ENCODE measurements around the gene ARV1.
"Not testable (repeated sequence)": the region's sequence is repeated elsewhere in the genome, so short reads cannot be mapped to it uniquely, and the experiment has no call there.

ARV1 gene

DNA sequence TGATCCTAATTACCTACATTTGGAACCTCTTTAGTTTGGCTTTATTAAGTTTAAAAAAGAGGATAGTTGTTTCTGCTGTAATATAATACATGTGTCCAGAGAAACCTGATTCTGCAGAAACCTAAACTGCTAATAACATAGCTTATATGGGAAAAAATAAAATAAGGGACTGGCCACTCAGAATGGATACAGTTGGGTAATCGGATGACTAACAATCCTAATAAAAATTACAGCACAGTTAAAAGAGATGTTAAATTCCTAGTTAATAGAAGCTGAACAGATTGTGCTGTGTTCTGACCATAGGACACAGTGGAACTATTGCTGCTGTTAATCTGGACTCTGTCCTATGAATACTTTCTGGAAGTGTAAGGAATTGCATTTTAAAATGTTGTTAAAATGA lies 16.0 kb downstream of the ARV1 start:
- no CpG with 5 or more reads among the region's 1 CpG for WGBS (ENCODE audit: insufficient coverage)
- ChIA-PET POLR2A (no interaction called here), CTCF (no interaction called here)
- no peaks in the 10 kb centered on the region for H3K27me3 ChIP-seq (replicated peaks in 2 of 5; ENCODE audit: control insufficient read depth in 4 of 5, insufficient read depth in 5 of 5, low read length in 4 of 5)
- H3K4me1 ChIP-seq (ENCODE audit: control extremely low read depth in 1 of 4, control insufficient read depth in 4 of 4, insufficient read depth in 4 of 4, low read length in 3 of 4) = no peaks in the 10 kb centered on the region
- no peak for DNase-seq
- H3K27ac ChIP-seq (ENCODE audit: insufficient read depth in 1 of 2, low read depth in 1 of 2, low read length in 2 of 2, poor library complexity in 1 of 2, severe bottlenecking in 2 of 2) = no peak overlapping the region
- peaks cover 21 to 63% (median 47%) of the 10 kb centered on the region in 4 experiments for H3K36me3 ChIP-seq (ENCODE audit: control insufficient read depth in 4 of 4, insufficient read depth in 4 of 4, low read length in 3 of 4)
- no peaks in the 10 kb centered on the region for H3K9me3 ChIP-seq (ENCODE audit: control extremely low read depth in 1 of 5, control insufficient read depth in 4 of 5, insufficient read depth in 2 of 5, low read depth in 1 of 5, low read length in 4 of 5)
- H3K4me3 ChIP-seq (ENCODE audit: control insufficient read depth in 1 of 7, extremely low read depth in 1 of 7, insufficient read depth in 4 of 7, low read depth in 2 of 7, low read length in 6 of 7) = no peak overlapping the region

DNA sequence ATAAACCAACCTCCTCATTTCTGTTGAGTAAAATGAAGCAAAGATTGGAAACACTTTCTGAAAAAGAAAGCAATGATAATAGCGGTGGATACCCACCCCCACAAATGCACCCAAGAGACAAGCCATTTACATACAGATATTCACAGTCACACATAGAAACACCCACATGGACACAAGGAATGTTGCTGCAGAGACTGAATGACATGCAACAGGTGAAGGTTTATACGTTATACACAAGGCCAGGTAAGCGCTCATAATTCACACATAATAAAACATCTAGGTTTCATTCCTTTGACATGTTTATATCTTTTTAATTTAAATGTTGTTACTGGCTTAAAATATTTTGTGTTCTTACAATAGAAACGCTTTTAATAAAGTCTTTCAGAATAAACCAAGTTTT lies 21.3 kb downstream of the ARV1 start:
- POLR2A ChIA-PET = no interaction called here
- CTCF ChIA-PET = interaction anchor here (2.1 kb wide), 1 partner anchor 10 kb away, joined by 9 read pairs; no protein-coding TSS in a partner anchor
- H3K36me3 ChIP-seq (ENCODE audit: control insufficient read depth in 4 of 4, insufficient read depth in 4 of 4, low read length in 3 of 4) = peaks cover 9 to 59% (median 42%) of the 10 kb centered on the region in 4 experiments

GRCh38 chr1:231000639-231001038 lies 21.7 kb downstream of the ARV1 start:
- Histone ChIP-seq H3K36me3 (ENCODE audit: control insufficient read depth in 4 of 4, insufficient read depth in 4 of 4, low read length in 3 of 4) (peaks cover 9 to 57% (median 42%) of the 10 kb centered on the region in 4 experiments), H3K27ac (ENCODE audit: insufficient read depth in 1 of 2, low read depth in 1 of 2, low read length in 2 of 2, poor library complexity in 1 of 2, severe bottlenecking in 2 of 2) (no peak overlapping the region), H3K4me3 (ENCODE audit: control insufficient read depth in 1 of 7, extremely low read depth in 1 of 7, insufficient read depth in 4 of 7, low read depth in 2 of 7, low read length in 6 of 7) (no peak overlapping the region), H3K4me1 (ENCODE audit: control extremely low read depth in 1 of 4, control insufficient read depth in 4 of 4, insufficient read depth in 4 of 4, low read length in 3 of 4) (no peaks in the 10 kb centered on the region), H3K27me3 (replicated peaks in 2 of 5; ENCODE audit: control insufficient read depth in 4 of 5, insufficient read depth in 5 of 5, low read length in 4 of 5) (no peaks in the 10 kb centered on the region), H3K9me3 (ENCODE audit: control extremely low read depth in 1 of 5, control insufficient read depth in 4 of 5, insufficient read depth in 2 of 5, low read depth in 1 of 5, low read length in 4 of 5) (peaks cover 0 to 18% (median 6%) of the 10 kb centered on the region in 5 experiments)
- POLR2A ChIA-PET = no interaction called here
- CTCF ChIA-PET = interaction anchor here (2.1 kb wide), 1 partner anchor 10 kb away, joined by 9 read pairs; no protein-coding TSS in a partner anchor
- no peak for DNase-seq
- no CpG with 5 or more reads among the region's 1 CpG for WGBS (ENCODE audit: insufficient coverage)

More for the DNA sequence above, 21.3 kb downstream of the ARV1 start:
- Histone ChIP-seq H3K4me1 (ENCODE audit: control extremely low read depth in 1 of 4, control insufficient read depth in 4 of 4, insufficient read depth in 4 of 4, low read length in 3 of 4) (no peaks in the 10 kb centered on the region), H3K9me3 (ENCODE audit: control extremely low read depth in 1 of 5, control insufficient read depth in 4 of 5, insufficient read depth in 2 of 5, low read depth in 1 of 5, low read length in 4 of 5) (peaks cover 0 to 18% (median 6%) of the 10 kb centered on the region in 5 experiments), H3K27ac (ENCODE audit: insufficient read depth in 1 of 2, low read depth in 1 of 2, low read length in 2 of 2, poor library complexity in 1 of 2, severe bottlenecking in 2 of 2) (no peak overlapping the region), H3K4me3 (ENCODE audit: control insufficient read depth in 1 of 7, extremely low read depth in 1 of 7, insufficient read depth in 4 of 7, low read depth in 2 of 7, low read length in 6 of 7) (no peak overlapping the region), H3K27me3 (replicated peaks in 2 of 5; ENCODE audit: control insufficient read depth in 4 of 5, insufficient read depth in 5 of 5, low read length in 4 of 5) (no peaks in the 10 kb centered on the region)
- WGBS (ENCODE audit: insufficient coverage) = no CpG with 5 or more reads among the region's 4 CpGs
- DNase-seq = no peak

- Histone ChIP-seq H3K4me3 (ENCODE audit: control insufficient read depth in 1 of 7, extremely low read depth in 1 of 7, insufficient read depth in 4 of 7, low read depth in 2 of 7, low read length in 6 of 7) (no peak overlapping the region), H3K27me3 (replicated peaks in 2 of 5; ENCODE audit: control insufficient read depth in 4 of 5, insufficient read depth in 5 of 5, low read length in 4 of 5) (no peaks in the 10 kb centered on the region), H3K9me3 (ENCODE audit: control extremely low read depth in 1 of 5, control insufficient read depth in 4 of 5, insufficient read depth in 2 of 5, low read depth in 1 of 5, low read length in 4 of 5) (peaks cover 0 to 30% (median 6%) of the 10 kb centered on the region in 5 experiments), H3K27ac (ENCODE audit: insufficient read depth in 1 of 2, low read depth in 1 of 2, low read length in 2 of 2, poor library complexity in 1 of 2, severe bottlenecking in 2 of 2) (no peak overlapping the region), H3K36me3 (ENCODE audit: control insufficient read depth in 4 of 4, insufficient read depth in 4 of 4, low read length in 3 of 4) (peaks cover 9 to 49% (median 34%) of the 10 kb centered on the region in 4 experiments), H3K4me1 (ENCODE audit: control extremely low read depth in 1 of 4, control insufficient read depth in 4 of 4, insufficient read depth in 4 of 4, low read length in 3 of 4) (no peaks in the 10 kb centered on the region)
- ChIA-PET CTCF (no interaction called here), POLR2A (no interaction called here)
- DNase-seq = no peak
These were observed 23.0 kb downstream of the ARV1 start for GRCh38 chr1:231001892-231002291.

GRCh38 chr1:231007535-231007934 lies 28.6 kb downstream of the ARV1 start:
- POLR2A ChIA-PET; H3K36me3 ChIP-seq (ENCODE audit: control insufficient read depth in 4 of 4, insufficient read depth in 4 of 4, low read length in 3 of 4): not testable (repeated sequence)

GRCh38 chr1:231011360-231011759 lies 32.5 kb downstream of the ARV1 start:
- CTCF ChIA-PET = no interaction called here
- WGBS (ENCODE audit: insufficient coverage) = 94% methylated on average over 2 of the region's 2 CpGs

More at GRCh38 chr1:231007535-231007934, 28.6 kb downstream of the ARV1 start:
- CTCF ChIA-PET; H3K27me3 ChIP-seq (replicated peaks in 2 of 5; ENCODE audit: control insufficient read depth in 4 of 5, insufficient read depth in 5 of 5, low read length in 4 of 5); H3K4me1 ChIP-seq (ENCODE audit: control extremely low read depth in 1 of 4, control insufficient read depth in 4 of 4, insufficient read depth in 4 of 4, low read length in 3 of 4); H3K27ac ChIP-seq (ENCODE audit: insufficient read depth in 1 of 2, low read depth in 1 of 2, low read length in 2 of 2, poor library complexity in 1 of 2, severe bottlenecking in 2 of 2); DNase-seq; H3K4me3 ChIP-seq (ENCODE audit: control insufficient read depth in 1 of 7, extremely low read depth in 1 of 7, insufficient read depth in 4 of 7, low read depth in 2 of 7, low read length in 6 of 7): not testable (repeated sequence)
- WGBS (ENCODE audit: insufficient coverage) = 100% methylated on average over 1 of the region's 1 CpG
- H3K9me3 ChIP-seq (ENCODE audit: control extremely low read depth in 1 of 5, control insufficient read depth in 4 of 5, insufficient read depth in 2 of 5, low read depth in 1 of 5, low read length in 4 of 5) = peaks cover 0 to 35% (median 7%) of the 10 kb centered on the region in 5 experiments

DNA sequence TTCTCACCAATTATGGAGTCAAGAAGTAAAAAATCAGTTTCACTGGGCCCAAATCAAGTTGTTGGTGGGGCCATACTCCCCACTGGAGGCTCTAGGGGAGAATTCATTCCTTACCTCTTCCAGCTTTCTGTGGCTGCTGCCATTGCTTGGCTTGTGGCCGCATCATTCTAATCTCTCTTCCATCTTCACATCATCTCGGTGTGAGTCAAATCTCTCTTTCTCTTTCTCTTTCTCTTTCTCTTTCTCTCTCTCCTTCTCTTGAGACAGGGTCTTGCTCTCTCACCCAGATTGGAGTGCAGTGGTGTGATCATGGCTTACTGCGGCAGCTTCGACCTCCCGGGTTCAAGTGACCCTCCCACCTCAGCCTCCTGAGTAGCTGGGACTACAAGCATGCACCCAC lies 33.1 kb downstream of the ARV1 start:
- WGBS (ENCODE audit: insufficient coverage) = 81% methylated on average over 4 of the region's 5 CpGs
- H3K9me3 ChIP-seq (ENCODE audit: control extremely low read depth in 1 of 5, control insufficient read depth in 4 of 5, insufficient read depth in 2 of 5, low read depth in 1 of 5, low read length in 4 of 5) = peaks cover 0 to 4% (median 1%) of the 10 kb centered on the region in 5 experiments
- H3K4me3 ChIP-seq (ENCODE audit: control insufficient read depth in 1 of 7, extremely low read depth in 1 of 7, insufficient read depth in 4 of 7, low read depth in 2 of 7, low read length in 6 of 7) = no peak overlapping the region

More at GRCh38 chr1:231011360-231011759, 32.5 kb downstream of the ARV1 start:
- H3K9me3 ChIP-seq (ENCODE audit: control extremely low read depth in 1 of 5, control insufficient read depth in 4 of 5, insufficient read depth in 2 of 5, low read depth in 1 of 5, low read length in 4 of 5) = peaks cover 0 to 10% (median 2%) of the 10 kb centered on the region in 5 experiments
- H3K4me3 ChIP-seq (ENCODE audit: control insufficient read depth in 1 of 7, extremely low read depth in 1 of 7, insufficient read depth in 4 of 7, low read depth in 2 of 7, low read length in 6 of 7) = no peak overlapping the region
- no peak for DNase-seq
- POLR2A ChIA-PET = no interaction called here
- peaks cover 0 to 2% (median 0%) of the 10 kb centered on the region in 5 experiments for H3K27me3 ChIP-seq (replicated peaks in 2 of 5; ENCODE audit: control insufficient read depth in 4 of 5, insufficient read depth in 5 of 5, low read length in 4 of 5)
- peaks cover 0 to 5% (median 0%) of the 10 kb centered on the region in 4 experiments for H3K36me3 ChIP-seq (ENCODE audit: control insufficient read depth in 4 of 4, insufficient read depth in 4 of 4, low read length in 3 of 4)
- H3K4me1 ChIP-seq (ENCODE audit: control extremely low read depth in 1 of 4, control insufficient read depth in 4 of 4, insufficient read depth in 4 of 4, low read length in 3 of 4) = no peaks in the 10 kb centered on the region
- no peak overlapping the region for H3K27ac ChIP-seq (ENCODE audit: insufficient read depth in 1 of 2, low read depth in 1 of 2, low read length in 2 of 2, poor library complexity in 1 of 2, severe bottlenecking in 2 of 2)

More for the DNA sequence above, 33.1 kb downstream of the ARV1 start:
- no peak overlapping the region for H3K27ac ChIP-seq (ENCODE audit: insufficient read depth in 1 of 2, low read depth in 1 of 2, low read length in 2 of 2, poor library complexity in 1 of 2, severe bottlenecking in 2 of 2)
- POLR2A ChIA-PET = no interaction called here
- CTCF ChIA-PET = no interaction called here
- H3K36me3 ChIP-seq (ENCODE audit: control insufficient read depth in 4 of 4, insufficient read depth in 4 of 4, low read length in 3 of 4) = peaks cover 0 to 8% (median 0%) of the 10 kb centered on the region in 4 experiments
- H3K27me3 ChIP-seq (replicated peaks in 2 of 5; ENCODE audit: control insufficient read depth in 4 of 5, insufficient read depth in 5 of 5, low read length in 4 of 5) = peaks cover 0 to 2% (median 0%) of the 10 kb centered on the region in 5 experiments
- no peak for DNase-seq
- no peaks in the 10 kb centered on the region for H3K4me1 ChIP-seq (ENCODE audit: control extremely low read depth in 1 of 4, control insufficient read depth in 4 of 4, insufficient read depth in 4 of 4, low read length in 3 of 4)
